HG03342 (cell line): Measurements from ENCODE around the gene DCAKD.

Experiments used
- ATAC-seq: cut with Tn5 transposase; IDR thresholded peaks from one replicate; pipeline ENCODE4 v1.9.1; 2021; ENCODE audit warnings: mild to moderate bottlenecking, moderate library complexity; ENCODE audit not compliant: unreplicated experiment

DCAKD gene

GRCh38 chr17:45005700-45006099 is 45.7 kb downstream of the DCAKD start:
- ATAC-seq: no peak

GRCh38 chr17:45004388-45004787 is 47.0 kb downstream of the DCAKD start:
- ATAC-seq: no peak

GRCh38 chr17:45003877-45004276 is 47.6 kb downstream of the DCAKD start:
- ATAC-seq: no peak

- ATAC-seq: no peak
Observed at GRCh38 chr17:45001310-45001709, 50.1 kb downstream of the DCAKD start.

GRCh38 chr17:44999433-44999832 is 52.0 kb downstream of the DCAKD start:
- no peak for ATAC-seq

- ATAC-seq: no peak
Observed at GRCh38 chr17:44998646-44999045, 52.8 kb downstream of the DCAKD start.

- ATAC-seq: no peak
Observed at GRCh38 chr17:44997733-44998520, 53.5 kb downstream of the DCAKD start.

- no peak for ATAC-seq
Observed at GRCh38 chr17:44996304-44996703, 55.1 kb downstream of the DCAKD start.

GRCh38 chr17:44995436-44996001 is 55.9 kb downstream of the DCAKD start:
- no peak for ATAC-seq

- no peak for ATAC-seq
Observed at GRCh38 chr17:44992242-44992939, 59.0 kb downstream of the DCAKD start.

GRCh38 chr17:44990994-44991393 is 60.4 kb downstream of the DCAKD start:
- no peak for ATAC-seq

GRCh38 chr17:44989552-44990138 is 61.8 kb downstream of the DCAKD start:
- ATAC-seq: no peak

- no peak for ATAC-seq
Observed at GRCh38 chr17:44988044-44988942, 63.1 kb downstream of the DCAKD start.

GRCh38 chr17:44983563-44983962 is 67.9 kb downstream of the DCAKD start:
- ATAC-seq: no peak

GRCh38 chr17:44982113-44982702 is 69.2 kb downstream of the DCAKD start:
- ATAC-seq: no peak

- ATAC-seq: no peak
Observed at GRCh38 chr17:44981221-44981968, 70.0 kb downstream of the DCAKD start.

GRCh38 chr17:44979426-44979995 is 71.9 kb downstream of the DCAKD start:
- no peak for ATAC-seq

- no peak for ATAC-seq
Observed at GRCh38 chr17:44978807-44979206, 72.6 kb downstream of the DCAKD start.
